GM23248 (cell line): Measurements from ENCODE around the gene ARSH. TPM values are rescaled to one million over a fixed set of nuclear protein-coding genes. Genes with fewer than 3 reads are reported as not detected.

ENCODE experiments used
- DNase-seq: peaks from one replicate; pipeline ENCODE4 v3.0.0-alpha.2; 2015
- H2AFZ ChIP-seq: fragments of 200-600 bp; sonication (generic); 2 replicates; pipeline ENCODE4 v1.6.1; 2016; ENCODE audit warnings: antibody characterized with exemption
- H3F3A ChIP-seq: fragments of 200-600 bp; sonication (generic); 2 replicates; pipeline ENCODE4 v1.6.1; 2016; ENCODE audit warnings: mild to moderate bottlenecking, antibody characterized with exemption, mixed run types; ENCODE audit not compliant: insufficient read depth
- H3K27ac ChIP-seq: fragments of 200-600 bp; sonication (generic); 2 replicates; pipeline ENCODE4 v1.5.1; 2016; ENCODE audit warnings: mild to moderate bottlenecking
- H3K27me3 ChIP-seq: fragments of 200-600 bp; sonication (generic); replicated peaks from 2 replicates; pipeline ENCODE4 v1.6.1; 2016; ENCODE audit warnings: mild to moderate bottlenecking; ENCODE audit not compliant: insufficient read depth
- H3K36me3 ChIP-seq: fragments of 200-600 bp; sonication (generic); 2 replicates; pipeline ENCODE4 v1.6.1; 2016; ENCODE audit warnings: low read depth, mild to moderate bottlenecking
- H3K4me1 ChIP-seq: fragments of 200-600 bp; sonication (generic); 2 replicates; pipeline ENCODE4 v1.6.1; 2016; ENCODE audit warnings: mild to moderate bottlenecking; ENCODE audit not compliant: insufficient read depth
- H3K4me2 ChIP-seq: fragments of 200-600 bp; sonication (generic); one replicate; pipeline ENCODE4 v1.6.1; 2016; ENCODE audit warnings: mild to moderate bottlenecking; ENCODE audit not compliant: unreplicated experiment
- H3K4me3 ChIP-seq: fragments of 200-600 bp; sonication (generic); 2 replicates; pipeline ENCODE4 v1.5.1; 2016; ENCODE audit warnings: mild to moderate bottlenecking
- H3K79me2 ChIP-seq: fragments of 200-600 bp; sonication (generic); 2 replicates; pipeline ENCODE4 v1.6.1; 2016; ENCODE audit warnings: mild to moderate bottlenecking; ENCODE audit not compliant: insufficient read depth
- H3K9ac ChIP-seq: fragments of 200-600 bp; sonication (generic); 2 replicates; pipeline ENCODE4 v1.6.1; 2016; ENCODE audit warnings: mild to moderate bottlenecking
- H3K9me2 ChIP-seq: fragments of 200-600 bp; sonication (generic); 2 replicates; pipeline ENCODE4 v1.6.1; 2016; ENCODE audit warnings: mixed run types, mild to moderate bottlenecking, moderate library complexity; ENCODE audit not compliant: insufficient read depth
- H3K9me3 ChIP-seq: fragments of 200-600 bp; sonication (generic); one replicate; pipeline ENCODE4 v1.6.1; 2017; ENCODE audit warnings: low read depth
- H4K20me1 ChIP-seq: fragments of 200-600 bp; sonication (generic); 2 replicates; pipeline ENCODE4 v1.6.0; 2016; ENCODE audit not compliant: insufficient read depth
- EZH2 ChIP-seq: fragments of 200-600 bp; sonication (generic); IDR thresholded peaks from 2 replicates; pipeline ENCODE4 v1.6.1; 2018; ENCODE audit warnings: antibody characterized with exemption, mild to moderate bottlenecking; ENCODE audit not compliant: insufficient read depth, poor library complexity, severe bottlenecking
- EZH2phosphoT487 ChIP-seq: fragments of 200-600 bp; sonication (generic); IDR thresholded peaks from 2 replicates; pipeline ENCODE4 v1.6.1; 2018; ENCODE audit warnings: antibody characterized with exemption, moderate library complexity, mild to moderate bottlenecking, low read depth; ENCODE audit not compliant: insufficient read depth
- WGBS, 2 experiments: methylation state at CpG; one replicate each; pipeline ENCODE4 v1.1.6; 2015 to 2017; ENCODE audit warnings: low lambda C conversion rate in 2 of 2, low coverage in 1 of 2; ENCODE audit errors: missing lambda C conversion rate in 2 of 2; 5-methylcytosine and 5-hydroxymethylcytosine counted together
- in situ Hi-C: fragments of 300-500 bp; cut with MboI; formaldehyde crosslinking; loops from 2 replicates; pipeline ENCODE4 v1.15.0; 2020
- polyA plus RNA-seq: library from polyadenylated mRNA; unstranded; fragments of >200 nt; fragmentation: Nextera tagmentation; extraction: Ambion mirVana; gene quantifications from 2 replicates; pipeline ENCODE4 v1.2.1, GENCODE V29; 2016
- total RNA-seq: library from RNA; depleted of rRNA; stranded (reverse); fragments of >200 nt; shearing (Covaris generic); gene quantifications from 2 replicates; pipeline ENCODE4 v1.2.3, GENCODE V29; 2014

The ARSH gene
- total and polyA plus RNA-seq, 2 experiments from 2014 or later: not detected

GRCh38 chrX:2989565-2989964 is 16.8 kb upstream of the ARSH start:
- H4K20me1 ChIP-seq: no peaks in the 10 kb centered on the region
- H3K36me3 ChIP-seq: no peaks in the 10 kb centered on the region
- DNase-seq: no peak
- no peak overlapping the region for H3K27ac ChIP-seq
- no peak overlapping the region for H3K4me3 ChIP-seq
- H3K27me3 ChIP-seq: no peaks in the 10 kb centered on the region
- no peaks in the 10 kb centered on the region for H3K9me2 ChIP-seq
- no peak overlapping the region for H3K9ac ChIP-seq
- in situ Hi-C loops: no loop called here
- WGBS, 2 experiments: 42 to 44% methylated on average over 2 of the region's 2 CpGs
- H3K9me3 ChIP-seq: no peaks in the 10 kb centered on the region
- H3K4me1 ChIP-seq: no peaks in the 10 kb centered on the region
- H3F3A ChIP-seq: no peaks in the 10 kb centered on the region
- H3K4me2 ChIP-seq: no peak overlapping the region
- H3K79me2 ChIP-seq: no peaks in the 10 kb centered on the region
- no peak overlapping the region for H2AFZ ChIP-seq
- TF ChIP-seq EZH2phosphoT487: no peak
- TF ChIP-seq EZH2: no peak

- Histone ChIP-seq H3K4me1 (no peaks in the 10 kb centered on the region), H4K20me1 (no peaks in the 10 kb centered on the region), H3K27ac (no peak overlapping the region), H3K9ac (no peak overlapping the region), H3K36me3 (no peaks in the 10 kb centered on the region), H3K9me3 (no peaks in the 10 kb centered on the region), H3K9me2 (no peaks in the 10 kb centered on the region), H3K27me3 (no peaks in the 10 kb centered on the region), H2AFZ (no peak overlapping the region), H3K79me2 (no peaks in the 10 kb centered on the region), H3K4me3 (no peak overlapping the region), H3F3A (no peaks in the 10 kb centered on the region), H3K4me2 (no peak overlapping the region)
- 2 to 8% methylated on average over 2 of the region's 2 CpGs for WGBS, 2 experiments
- TF ChIP-seq EZH2phosphoT487: no peak
- in situ Hi-C loops: no loop called here
- DNase-seq: no peak
Measured at GRCh38 chrX:3010532-3010931, 4.2 kb downstream of the ARSH start.

- Histone ChIP-seq H3K79me2 (no peaks in the 10 kb centered on the region), H3K9me3 (no peaks in the 10 kb centered on the region), H3K4me1 (no peaks in the 10 kb centered on the region), H3K36me3 (no peaks in the 10 kb centered on the region), H3K4me3 (no peak overlapping the region), H3K27me3 (no peaks in the 10 kb centered on the region), H2AFZ (no peak overlapping the region), H3K27ac (no peak overlapping the region), H4K20me1 (no peaks in the 10 kb centered on the region), H3K9ac (no peak overlapping the region), H3F3A (no peaks in the 10 kb centered on the region), H3K9me2 (no peaks in the 10 kb centered on the region), H3K4me2 (no peak overlapping the region)
- no peak for TF ChIP-seq EZH2phosphoT487
- TF ChIP-seq EZH2: no peak
- in situ Hi-C loops: no loop called here
- no peak for DNase-seq
Measured at GRCh38 chrX:3017492-3017891, 11.1 kb downstream of the ARSH start.

GRCh38 chrX:3024176-3024575 is 17.8 kb downstream of the ARSH start:
- H3K9me3 ChIP-seq: no peaks in the 10 kb centered on the region
- no peak overlapping the region for H3K4me2 ChIP-seq
- no peaks in the 10 kb centered on the region for H4K20me1 ChIP-seq
- in situ Hi-C loops: no loop called here
- no peak overlapping the region for H2AFZ ChIP-seq
- no peaks in the 10 kb centered on the region for H3K79me2 ChIP-seq
- H3K9me2 ChIP-seq: no peaks in the 10 kb centered on the region
- no peaks in the 10 kb centered on the region for H3K4me1 ChIP-seq
- 21 to 26% methylated on average over 6 to 8 of the region's 8 CpGs for WGBS, 2 experiments
- H3K27ac ChIP-seq: no peak overlapping the region
- H3F3A ChIP-seq: no peaks in the 10 kb centered on the region
- TF ChIP-seq EZH2 (no peak), EZH2phosphoT487 (no peak)
- H3K4me3 ChIP-seq: no peak overlapping the region
- no peaks in the 10 kb centered on the region for H3K36me3 ChIP-seq
- no peak for DNase-seq
- H3K9ac ChIP-seq: no peak overlapping the region
- H3K27me3 ChIP-seq: no peaks in the 10 kb centered on the region

- H3K4me2 ChIP-seq: no peak overlapping the region
- TF ChIP-seq EZH2 (no peak), EZH2phosphoT487 (no peak)
- in situ Hi-C loops: no loop called here
Measured at GRCh38 chrX:3026074-3026815, 19.9 kb downstream of the ARSH start.

More at GRCh38 chrX:3026074-3026815, 19.9 kb downstream of the ARSH start:
- no peak overlapping the region for H3K9ac ChIP-seq
- no peaks in the 10 kb centered on the region for H3K36me3 ChIP-seq
- no peak overlapping the region for H2AFZ ChIP-seq
- no peaks in the 10 kb centered on the region for H3K79me2 ChIP-seq
- DNase-seq: no peak
- H4K20me1 ChIP-seq: no peaks in the 10 kb centered on the region
- no peaks in the 10 kb centered on the region for H3K9me2 ChIP-seq
- H3K4me1 ChIP-seq: no peaks in the 10 kb centered on the region
- WGBS, 2 experiments: 49 to 59% methylated on average over 9 to 10 of the region's 10 CpGs
- H3K27ac ChIP-seq: no peak overlapping the region
- H3K4me3 ChIP-seq: no peak overlapping the region
- H3K9me3 ChIP-seq: no peaks in the 10 kb centered on the region
- no peaks in the 10 kb centered on the region for H3K27me3 ChIP-seq
- H3F3A ChIP-seq: no peaks in the 10 kb centered on the region
